Measurements from ENCODE around the gene MX1. TPM values are rescaled to one million over a fixed set of nuclear protein-coding genes. Genes with fewer than 3 reads are reported as not detected.

Gene MX1
- total and polyA plus RNA-seq, 2 of the 13 experiments (the other 11 are each of a cell fraction or from before 2014, with no cell fraction given) = 2.6 to 5.8 TPM

DNA sequence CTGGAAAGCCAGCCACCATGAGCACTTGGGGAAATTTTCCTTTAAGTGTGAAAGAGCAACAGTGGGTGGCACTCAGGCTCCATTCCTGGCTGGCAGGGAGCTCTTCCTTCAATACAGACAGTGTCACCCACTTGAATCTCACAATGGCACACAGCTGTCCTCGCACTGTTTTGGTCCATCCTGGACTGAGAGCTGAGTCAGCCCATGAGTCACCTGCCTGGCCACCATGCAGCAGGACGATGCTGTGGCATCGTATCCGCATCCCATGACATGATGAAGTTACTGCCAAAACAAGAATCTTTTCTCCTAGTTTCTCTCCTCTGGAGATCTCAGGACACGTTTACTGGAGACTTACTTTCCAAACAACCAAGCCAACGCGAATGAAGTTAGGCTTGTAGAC lies 75.9 kb downstream of the MX1 start:
- Histone ChIP-seq H3K4me1 (ENCODE audit: insufficient read depth, low read length) (peaks cover 58% of the 10 kb centered on the region), H3K9me3 (ENCODE audit: low read length) (no peaks in the 10 kb centered on the region), H3K27me3 (ENCODE audit: control insufficient read depth in 1 of 2, insufficient read depth in 2 of 2, low read length in 2 of 2) (peaks cover 0 to 14% of the 10 kb centered on the region in 2 experiments; a peak in 2 of 5 replicates), H4K20me1 (ENCODE audit: insufficient read depth, low read length) (no peaks in the 10 kb centered on the region), H3K79me2 (ENCODE audit: insufficient read depth, low read length) (no peaks in the 10 kb centered on the region), H3K9ac (ENCODE audit: insufficient read depth, low read depth, low read length) (no peak overlapping the region), H2AFZ (ENCODE audit: low read length) (no peak overlapping the region), H3K36me3 (replicated peaks in 1 of 2; ENCODE audit: control insufficient read depth in 1 of 2, insufficient read depth in 2 of 2, low read length in 2 of 2) (no peaks in the 10 kb centered on the region), H3K27ac (ENCODE audit: extremely low read length, insufficient read depth, low read length) (no peak overlapping the region), H3K4me2 (ENCODE audit: low read depth, low read length) (no peak overlapping the region), H3K4me3 (replicated peaks in 1 of 3; ENCODE audit: insufficient read depth in 1 of 3, low read depth in 2 of 3, low read length in 3 of 3) (no peak overlapping the region)
- 87% methylated on average over 7 of the region's 7 CpGs for WGBS (ENCODE audit: low lambda C conversion rate)
- DNase-seq (ENCODE audit: low spot score) = no peak
- intact Hi-C loops (cut with micrococcal nuclease; ENCODE audit: unreplicated experiment) = no loop called here
- ChIA-PET CTCF (ENCODE audit: low intra/inter-chr PET ratio, low total read pairs) (no interaction called here), POLR2A (no interaction called here)
- no peak for ATAC-seq
- BruUV-seq (replicated peaks) = no TSS peak
- TF ChIP-seq FOSL2 (CRISPR knock-in tag; IDR thresholded peaks at IDR 0.05) (peak; percentile 36; the same call in 1 of the 2 replicates), ZNF616 (CRISPR knock-in tag; IDR thresholded peaks at IDR 0.05; ENCODE audit: low read depth) (no peak)
- TF ChIP-seq, protein P1, sequence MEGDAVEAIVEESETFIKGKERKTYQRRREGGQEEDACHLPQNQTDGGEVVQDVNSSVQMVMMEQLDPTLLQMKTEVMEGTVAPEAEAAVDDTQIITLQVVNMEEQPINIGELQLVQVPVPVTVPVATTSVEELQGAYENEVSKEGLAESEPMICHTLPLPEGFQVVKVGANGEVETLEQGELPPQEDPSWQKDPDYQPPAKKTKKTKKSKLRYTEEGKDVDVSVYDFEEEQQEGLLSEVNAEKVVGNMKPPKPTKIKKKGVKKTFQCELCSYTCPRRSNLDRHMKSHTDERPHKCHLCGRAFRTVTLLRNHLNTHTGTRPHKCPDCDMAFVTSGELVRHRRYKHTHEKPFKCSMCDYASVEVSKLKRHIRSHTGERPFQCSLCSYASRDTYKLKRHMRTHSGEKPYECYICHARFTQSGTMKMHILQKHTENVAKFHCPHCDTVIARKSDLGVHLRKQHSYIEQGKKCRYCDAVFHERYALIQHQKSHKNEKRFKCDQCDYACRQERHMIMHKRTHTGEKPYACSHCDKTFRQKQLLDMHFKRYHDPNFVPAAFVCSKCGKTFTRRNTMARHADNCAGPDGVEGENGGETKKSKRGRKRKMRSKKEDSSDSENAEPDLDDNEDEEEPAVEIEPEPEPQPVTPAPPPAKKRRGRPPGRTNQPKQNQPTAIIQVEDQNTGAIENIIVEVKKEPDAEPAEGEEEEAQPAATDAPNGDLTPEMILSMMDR (CRISPR knock-in tag; IDR thresholded peaks at IDR 0.05) = peak; percentile 29; the same call in 1 of the 2 replicates
- in situ Hi-C loops (cut with HindIII; ENCODE audit: extremely low pct_ligation_motif_present, low pct_unique_long_range_greater_than_20kb) = no loop called here
- FAIRE-seq = no peak

DNA sequence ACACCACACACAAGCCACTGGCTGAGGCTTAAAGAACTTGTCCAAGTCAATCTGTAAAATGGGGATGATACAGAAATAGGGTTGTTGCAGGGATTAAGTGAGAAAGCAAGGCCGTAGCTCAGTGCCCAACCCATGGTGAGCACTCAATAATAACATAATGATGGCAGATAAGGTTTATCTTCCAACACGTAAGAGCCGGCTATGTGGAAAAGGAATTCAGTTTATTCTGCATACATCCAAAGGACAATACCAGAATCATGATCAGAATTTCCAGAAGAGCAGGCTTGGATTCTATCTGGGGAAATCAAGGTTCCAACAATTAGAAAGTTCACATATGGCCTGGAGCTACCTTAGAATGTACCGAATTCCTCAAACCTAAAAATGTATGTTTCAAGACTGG lies 77.3 kb downstream of the MX1 start:
- Histone ChIP-seq H3K4me3 (replicated peaks in 1 of 3; ENCODE audit: insufficient read depth in 1 of 3, low read depth in 2 of 3, low read length in 3 of 3) (no peak overlapping the region), H3K9ac (ENCODE audit: insufficient read depth, low read depth, low read length) (no peak overlapping the region), H3K79me2 (ENCODE audit: insufficient read depth, low read length) (no peaks in the 10 kb centered on the region), H2AFZ (ENCODE audit: low read length) (no peak overlapping the region), H4K20me1 (ENCODE audit: insufficient read depth, low read length) (no peaks in the 10 kb centered on the region), H3K9me3 (ENCODE audit: low read length) (no peaks in the 10 kb centered on the region), H3K36me3 (replicated peaks in 1 of 2; ENCODE audit: control insufficient read depth in 1 of 2, insufficient read depth in 2 of 2, low read length in 2 of 2) (no peaks in the 10 kb centered on the region), H3K4me2 (ENCODE audit: low read depth, low read length) (no peak overlapping the region), H3K27me3 (ENCODE audit: control insufficient read depth in 1 of 2, insufficient read depth in 2 of 2, low read length in 2 of 2) (peaks cover 2 to 23% of the 10 kb centered on the region in 2 experiments; a peak in 4 of 5 replicates), H3K4me1 (ENCODE audit: insufficient read depth, low read length) (peaks cover 51% of the 10 kb centered on the region), H3K27ac (ENCODE audit: extremely low read length, insufficient read depth, low read length) (no peak overlapping the region)
- POLR2A ChIA-PET = no interaction called here
- WGBS (ENCODE audit: low lambda C conversion rate) = 85% methylated on average over 4 of the region's 4 CpGs
- in situ Hi-C loops (cut with HindIII; ENCODE audit: extremely low pct_ligation_motif_present, low pct_unique_long_range_greater_than_20kb) (no loop called here), intact Hi-C loops (cut with micrococcal nuclease; ENCODE audit: unreplicated experiment) (no loop called here)
- ATAC-seq (no peak), FAIRE-seq (no peak), DNase-seq (ENCODE audit: low spot score) (no peak)
- CTCF ChIA-PET (ENCODE audit: low intra/inter-chr PET ratio, low total read pairs) = no interaction called here
- no TSS peak for BruUV-seq (replicated peaks)
- TF ChIP-seq ZNF414 (CRISPR knock-in tag; IDR thresholded peaks at IDR 0.05) (no peak), IKZF1 (IDR thresholded peaks at IDR 0.05) (no peak), ZNF501 (CRISPR knock-in tag; IDR thresholded peaks at IDR 0.05) (no peak), ZNF615 (CRISPR knock-in tag; IDR thresholded peaks at IDR 0.05; ENCODE audit: borderline replicate concordance) (no peak), ASH2L (IDR thresholded peaks at IDR 0.05; ENCODE audit: insufficient read length, low read depth, low read length) (no peak), EED (CRISPR knock-in tag; IDR thresholded peaks at IDR 0.05) (no peak), NBN (conservative IDR thresholded peaks at IDR 0.05) (no peak), TBX3 (IDR thresholded peaks at IDR 0.05; ENCODE audit: borderline replicate concordance) (no peak), MED8 (CRISPR knock-in tag; IDR thresholded peaks at IDR 0.05; ENCODE audit: insufficient replicate concordance) (no peak), ISX (CRISPR knock-in tag; conservative IDR thresholded peaks at IDR 0.05) (no peak), SNAPC2 (CRISPR knock-in tag; IDR thresholded peaks at IDR 0.05) (no peak), ZNF451 (CRISPR knock-in tag; IDR thresholded peaks at IDR 0.05) (no peak), ZSCAN9 (CRISPR knock-in tag; IDR thresholded peaks at IDR 0.05; ENCODE audit: borderline replicate concordance) (no peak), ZNF337 (CRISPR knock-in tag; IDR thresholded peaks at IDR 0.05; ENCODE audit: borderline replicate concordance, low read depth) (no peak)
- TF ChIP-seq, protein P2, sequence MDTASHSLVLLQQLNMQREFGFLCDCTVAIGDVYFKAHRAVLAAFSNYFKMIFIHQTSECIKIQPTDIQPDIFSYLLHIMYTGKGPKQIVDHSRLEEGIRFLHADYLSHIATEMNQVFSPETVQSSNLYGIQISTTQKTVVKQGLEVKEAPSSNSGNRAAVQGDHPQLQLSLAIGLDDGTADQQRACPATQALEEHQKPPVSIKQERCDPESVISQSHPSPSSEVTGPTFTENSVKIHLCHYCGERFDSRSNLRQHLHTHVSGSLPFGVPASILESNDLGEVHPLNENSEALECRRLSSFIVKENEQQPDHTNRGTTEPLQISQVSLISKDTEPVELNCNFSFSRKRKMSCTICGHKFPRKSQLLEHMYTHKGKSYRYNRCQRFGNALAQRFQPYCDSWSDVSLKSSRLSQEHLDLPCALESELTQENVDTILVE (CRISPR knock-in tag; IDR thresholded peaks at IDR 0.05) = no peak

Data from HepG2 (cell line).